ENCODE measurements around the gene LPCAT1.

LPCAT1 gene

GRCh38 chr5:1498623-1499416, 24.9 kb downstream of the LPCAT1 start:
- peaks cover 15% of the 10 kb centered on the region for H3K36me3 Mint-ChIP-seq
- H3K27me3 Mint-ChIP-seq = no peaks in the 10 kb centered on the region
- CTCF ChIA-PET = interaction anchor here (1.3 kb wide), 1 partner anchor 140 kb away, joined by 3 read pairs; no protein-coding TSS in a partner anchor
- no peak overlapping the region for H3K27ac Mint-ChIP-seq
- no peak for DNase-seq
- H3K4me3 Mint-ChIP-seq = no peak overlapping the region
- H3K9me3 Mint-ChIP-seq = no peaks in the 10 kb centered on the region
- peaks cover 37% of the 10 kb centered on the region for H3K4me1 Mint-ChIP-seq

DNA sequence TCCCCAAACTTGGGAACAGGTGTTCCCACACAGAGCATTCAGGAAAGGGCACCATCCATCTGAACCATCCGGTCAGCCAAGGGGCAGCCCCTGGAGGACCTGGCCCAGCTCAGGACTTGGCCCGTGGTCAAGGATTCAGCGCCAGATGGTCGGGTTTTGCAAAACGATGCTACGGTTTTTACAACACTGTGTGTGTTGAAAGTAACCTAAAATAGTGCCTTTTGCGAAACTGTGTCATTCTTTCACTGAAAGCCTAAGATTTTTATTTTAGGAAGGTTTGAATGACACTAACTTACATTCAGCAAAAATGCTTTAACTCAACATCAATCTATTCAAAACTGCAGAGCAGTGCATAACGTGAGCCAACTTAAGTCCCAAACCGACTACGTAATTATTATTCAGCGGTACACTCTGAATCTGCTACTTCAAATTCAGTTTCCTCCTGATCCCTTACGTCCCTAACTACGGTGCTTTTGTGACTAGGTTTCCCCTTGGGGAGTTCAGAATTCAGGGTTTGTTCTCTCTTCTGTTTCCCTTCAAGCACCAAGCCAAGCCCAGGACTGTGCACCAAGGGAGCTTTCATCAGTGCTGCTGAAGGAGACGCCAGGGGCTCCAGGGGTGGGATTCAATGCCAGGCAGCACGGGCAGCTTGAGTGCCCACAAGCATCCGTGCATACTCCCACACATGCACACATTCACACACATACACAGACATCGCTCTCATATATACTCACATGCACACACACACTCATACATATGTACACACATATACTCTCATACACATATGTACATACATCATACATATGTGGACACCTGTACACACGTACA, 25.8 kb downstream of the LPCAT1 start:
- CTCF ChIA-PET = no interaction called here

DNA sequence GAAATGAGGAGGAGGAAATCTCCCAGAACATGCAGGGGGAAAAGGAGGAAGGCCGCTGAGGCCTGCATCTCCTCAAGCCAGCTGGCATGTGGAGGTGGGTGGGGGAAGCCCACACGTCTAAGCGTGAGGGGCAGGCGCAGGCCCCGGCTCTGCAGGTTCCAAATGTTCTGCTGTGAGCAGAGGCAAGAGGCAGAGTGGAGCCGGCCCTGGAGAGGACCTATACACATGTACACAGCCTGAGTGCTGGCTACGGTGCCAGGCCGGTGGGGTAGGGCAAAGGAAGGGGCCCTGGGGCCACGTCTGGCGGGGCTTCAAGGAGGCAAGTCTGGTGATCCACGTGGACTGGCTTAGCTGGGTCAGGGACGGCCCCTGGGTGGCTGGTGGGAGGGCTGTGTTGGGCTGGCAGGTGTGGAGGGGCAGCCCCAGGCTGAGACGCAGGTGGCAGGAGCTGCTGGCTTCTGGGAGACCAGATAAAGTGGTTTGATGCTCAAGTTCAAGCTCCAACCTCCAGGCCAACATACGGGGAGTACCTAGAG, 26.4 kb downstream of the LPCAT1 start:
- CTCF ChIA-PET = no interaction called here
- Mint-ChIP-seq H3K4me1 (peaks cover 39% of the 10 kb centered on the region), H3K4me3 (no peak overlapping the region), H3K9me3 (no peaks in the 10 kb centered on the region), H3K27me3 (no peaks in the 10 kb centered on the region), H3K36me3 (peaks cover 18% of the 10 kb centered on the region), H3K27ac (no peak overlapping the region)
- no peak for DNase-seq

More for the DNA sequence above, 25.8 kb downstream of the LPCAT1 start:
- no peak for DNase-seq
- H3K27me3 Mint-ChIP-seq = no peaks in the 10 kb centered on the region
- H3K27ac Mint-ChIP-seq = no peak overlapping the region
- H3K4me3 Mint-ChIP-seq = no peak overlapping the region
- H3K9me3 Mint-ChIP-seq = no peaks in the 10 kb centered on the region
- peaks cover 37% of the 10 kb centered on the region for H3K4me1 Mint-ChIP-seq
- H3K36me3 Mint-ChIP-seq = peaks cover 19% of the 10 kb centered on the region

GRCh38 chr5:1495525-1495897, 28.2 kb downstream of the LPCAT1 start:
- CTCF ChIA-PET = no interaction called here
- H3K27me3 Mint-ChIP-seq = no peaks in the 10 kb centered on the region
- H3K27ac Mint-ChIP-seq = peak overlapping the region; percentile 63
- no peak overlapping the region for H3K4me3 Mint-ChIP-seq
- no peaks in the 10 kb centered on the region for H3K9me3 Mint-ChIP-seq
- no peak for DNase-seq
- peaks cover 29% of the 10 kb centered on the region for H3K36me3 Mint-ChIP-seq
- peaks cover 37% of the 10 kb centered on the region for H3K4me1 Mint-ChIP-seq

DNA sequence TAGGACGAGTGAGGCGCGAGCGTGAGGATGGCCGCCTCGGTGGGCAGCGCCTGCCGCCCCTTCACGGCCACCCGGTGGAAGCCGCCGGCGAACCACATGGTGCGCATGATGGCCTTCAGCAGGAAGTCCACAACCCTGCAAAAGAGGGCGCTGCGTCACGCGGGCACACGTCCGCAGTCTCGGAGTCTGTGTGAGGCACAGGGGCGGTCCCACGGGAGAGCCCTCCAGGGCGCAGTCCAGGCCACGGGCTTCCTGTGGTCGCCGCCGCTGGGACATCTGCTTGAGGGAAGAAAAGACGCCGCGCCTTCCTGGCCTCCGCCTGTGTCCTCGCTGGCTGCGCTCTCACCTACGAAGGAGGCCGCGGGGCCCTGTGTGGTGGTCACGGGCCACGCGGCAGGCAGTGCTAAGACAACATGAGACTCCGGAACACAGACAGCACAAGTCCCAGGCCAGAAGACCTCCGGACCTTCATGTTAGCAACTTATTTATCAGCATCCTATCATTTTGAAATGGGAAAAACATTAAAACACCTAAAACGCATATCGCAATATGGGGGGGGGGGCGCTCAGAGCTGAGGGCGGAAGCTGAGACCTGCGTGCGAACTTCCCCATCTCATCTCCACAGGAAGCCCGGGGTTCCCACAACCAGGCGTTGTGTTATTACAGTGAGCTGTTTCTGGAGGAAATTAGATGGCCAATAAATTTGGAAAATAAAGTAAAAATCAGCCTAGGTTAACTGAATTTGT, 28.8 kb downstream of the LPCAT1 start:
- no peak overlapping the region for H3K27ac Mint-ChIP-seq
- peaks cover 37% of the 10 kb centered on the region for H3K4me1 Mint-ChIP-seq
- CTCF ChIA-PET = no interaction called here
- H3K36me3 Mint-ChIP-seq = peaks cover 30% of the 10 kb centered on the region
- H3K4me3 Mint-ChIP-seq = no peak overlapping the region
- DNase-seq = peak; percentile 39
- no peaks in the 10 kb centered on the region for H3K27me3 Mint-ChIP-seq
- no peaks in the 10 kb centered on the region for H3K9me3 Mint-ChIP-seq

- CTCF ChIA-PET = no interaction called here
- Mint-ChIP-seq H3K36me3 (peaks cover 32% of the 10 kb centered on the region), H3K9me3 (no peaks in the 10 kb centered on the region), H3K27ac (no peak overlapping the region), H3K27me3 (no peaks in the 10 kb centered on the region), H3K4me1 (peaks cover 41% of the 10 kb centered on the region), H3K4me3 (no peak overlapping the region)
- DNase-seq = no peak
These were observed 29.8 kb downstream of the LPCAT1 start for GRCh38 chr5:1493941-1494340.

- Mint-ChIP-seq H3K36me3 (peaks cover 28% of the 10 kb centered on the region), H3K4me1 (peaks cover 44% of the 10 kb centered on the region), H3K27me3 (no peaks in the 10 kb centered on the region), H3K27ac (no peak overlapping the region), H3K9me3 (no peaks in the 10 kb centered on the region), H3K4me3 (no peak overlapping the region)
- CTCF ChIA-PET = interaction anchor here (1.3 to 1.9 kb wide), 2 partner anchors 13 to 151 kb away, joined by 4 to 8 read pairs; no protein-coding TSS in a partner anchor
- DNase-seq = no peak
These were observed 30.3 kb downstream of the LPCAT1 start for GRCh38 chr5:1493413-1493812.

GRCh38 chr5:1492757-1493156, 31.0 kb downstream of the LPCAT1 start:
- Mint-ChIP-seq H3K27me3 (no peaks in the 10 kb centered on the region), H3K4me1 (peaks cover 45% of the 10 kb centered on the region), H3K9me3 (no peaks in the 10 kb centered on the region), H3K27ac (no peak overlapping the region), H3K4me3 (no peak overlapping the region), H3K36me3 (peaks cover 27% of the 10 kb centered on the region)
- CTCF ChIA-PET = interaction anchor here (1.0 to 1.9 kb wide), 4 partner anchors 12 to 152 kb away, joined by 3 to 8 read pairs (median 4); no protein-coding TSS in a partner anchor
- DNase-seq = no peak

- H3K4me1 Mint-ChIP-seq = peaks cover 34% of the 10 kb centered on the region
- DNase-seq = no peak
- CTCF ChIA-PET = interaction anchor here (2.5 kb wide), 1 partner anchor 11 kb away, joined by 10 read pairs; no protein-coding TSS in a partner anchor
- H3K9me3 Mint-ChIP-seq = no peaks in the 10 kb centered on the region
- no peak overlapping the region for H3K4me3 Mint-ChIP-seq
- peaks cover 31% of the 10 kb centered on the region for H3K36me3 Mint-ChIP-seq
- no peak overlapping the region for H3K27ac Mint-ChIP-seq
- H3K27me3 Mint-ChIP-seq = no peaks in the 10 kb centered on the region
These were observed 33.4 kb downstream of the LPCAT1 start for GRCh38 chr5:1490376-1490775.

DNA sequence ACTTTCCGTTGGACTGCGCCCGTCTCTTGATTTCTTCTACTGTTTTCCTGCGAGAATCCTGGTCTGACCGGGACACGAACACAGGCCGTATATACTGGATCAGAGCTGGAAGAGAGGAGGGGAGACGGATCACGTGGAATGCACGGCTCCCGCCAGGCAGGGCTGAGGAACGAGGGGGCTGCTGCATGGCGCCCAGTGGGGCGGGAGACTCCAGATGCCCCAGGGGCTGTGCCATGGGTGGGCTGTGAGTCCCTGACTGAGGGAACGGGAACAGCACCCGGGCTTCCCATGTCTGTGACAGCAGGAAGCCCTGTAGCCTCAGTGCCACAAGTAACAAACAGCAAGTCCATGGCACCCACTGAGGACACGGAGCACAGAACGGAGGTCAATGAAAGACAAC, 34.0 kb downstream of the LPCAT1 start:
- no peaks in the 10 kb centered on the region for H3K9me3 Mint-ChIP-seq
- no peak overlapping the region for H3K27ac Mint-ChIP-seq
- peaks cover 28% of the 10 kb centered on the region for H3K4me1 Mint-ChIP-seq
- H3K27me3 Mint-ChIP-seq = no peaks in the 10 kb centered on the region
- no peak overlapping the region for H3K4me3 Mint-ChIP-seq
- H3K36me3 Mint-ChIP-seq = peaks cover 31% of the 10 kb centered on the region
- DNase-seq = no peak
- CTCF ChIA-PET = interaction anchor here (0.8 to 2.5 kb wide), 2 partner anchors 10 to 155 kb away, joined by 3 to 10 read pairs; no protein-coding TSS in a partner anchor

- CTCF ChIA-PET = interaction anchor here (0.8 to 2.5 kb wide), 2 partner anchors 9 to 156 kb away, joined by 3 to 10 read pairs; no protein-coding TSS in a partner anchor
- DNase-seq = no peak
- Mint-ChIP-seq H3K9me3 (no peaks in the 10 kb centered on the region), H3K4me1 (peaks cover 23% of the 10 kb centered on the region), H3K4me3 (no peak overlapping the region), H3K27me3 (no peaks in the 10 kb centered on the region), H3K36me3 (peaks cover 31% of the 10 kb centered on the region), H3K27ac (no peak overlapping the region)
These were observed 34.7 kb downstream of the LPCAT1 start for GRCh38 chr5:1488882-1489680.

- H3K4me3 Mint-ChIP-seq = no peak overlapping the region
- CTCF ChIA-PET = interaction anchor here (1.0 kb wide), 1 partner anchor 158 kb away, joined by 3 read pairs; no protein-coding TSS in a partner anchor
- peaks cover 20% of the 10 kb centered on the region for H3K36me3 Mint-ChIP-seq
- H3K27ac Mint-ChIP-seq = no peak overlapping the region
- no peaks in the 10 kb centered on the region for H3K27me3 Mint-ChIP-seq
- peaks cover 8% of the 10 kb centered on the region for H3K4me1 Mint-ChIP-seq
- no peaks in the 10 kb centered on the region for H3K9me3 Mint-ChIP-seq
- no peak for DNase-seq
These were observed 36.5 kb downstream of the LPCAT1 start for GRCh38 chr5:1487079-1487764.

DNA sequence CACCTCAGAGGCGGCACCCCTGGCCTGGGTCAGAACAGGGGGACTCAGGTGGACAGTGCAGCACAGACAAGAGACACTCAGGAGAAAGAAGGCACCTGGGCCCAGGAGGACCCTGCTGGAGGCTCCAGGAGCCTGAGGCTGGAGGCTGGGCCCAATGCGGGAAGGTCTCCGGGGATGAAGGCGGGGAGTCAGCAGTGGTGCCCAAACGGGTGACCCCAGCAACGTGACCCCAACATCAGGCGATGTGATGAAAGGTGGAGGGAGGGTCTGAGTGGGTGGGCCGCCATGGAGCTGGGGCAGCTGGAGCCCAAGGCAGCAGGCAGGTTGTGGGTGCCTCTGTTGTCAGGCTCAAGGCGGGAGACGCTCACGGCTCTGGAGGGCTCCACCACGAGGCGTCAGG, 37.5 kb downstream of the LPCAT1 start:
- CTCF ChIA-PET = interaction anchor here (1.0 kb wide), 1 partner anchor 159 kb away, joined by 3 read pairs; no protein-coding TSS in a partner anchor

More for the DNA sequence above, 37.5 kb downstream of the LPCAT1 start:
- no peak for DNase-seq
- H3K4me1 Mint-ChIP-seq = peaks cover 8% of the 10 kb centered on the region
- no peaks in the 10 kb centered on the region for H3K27me3 Mint-ChIP-seq
- H3K4me3 Mint-ChIP-seq = no peak overlapping the region
- no peaks in the 10 kb centered on the region for H3K9me3 Mint-ChIP-seq
- H3K27ac Mint-ChIP-seq = no peak overlapping the region
- H3K36me3 Mint-ChIP-seq = peaks cover 14% of the 10 kb centered on the region
